ENCODE results near the gene C9orf43.

C9orf43 gene

DNA sequence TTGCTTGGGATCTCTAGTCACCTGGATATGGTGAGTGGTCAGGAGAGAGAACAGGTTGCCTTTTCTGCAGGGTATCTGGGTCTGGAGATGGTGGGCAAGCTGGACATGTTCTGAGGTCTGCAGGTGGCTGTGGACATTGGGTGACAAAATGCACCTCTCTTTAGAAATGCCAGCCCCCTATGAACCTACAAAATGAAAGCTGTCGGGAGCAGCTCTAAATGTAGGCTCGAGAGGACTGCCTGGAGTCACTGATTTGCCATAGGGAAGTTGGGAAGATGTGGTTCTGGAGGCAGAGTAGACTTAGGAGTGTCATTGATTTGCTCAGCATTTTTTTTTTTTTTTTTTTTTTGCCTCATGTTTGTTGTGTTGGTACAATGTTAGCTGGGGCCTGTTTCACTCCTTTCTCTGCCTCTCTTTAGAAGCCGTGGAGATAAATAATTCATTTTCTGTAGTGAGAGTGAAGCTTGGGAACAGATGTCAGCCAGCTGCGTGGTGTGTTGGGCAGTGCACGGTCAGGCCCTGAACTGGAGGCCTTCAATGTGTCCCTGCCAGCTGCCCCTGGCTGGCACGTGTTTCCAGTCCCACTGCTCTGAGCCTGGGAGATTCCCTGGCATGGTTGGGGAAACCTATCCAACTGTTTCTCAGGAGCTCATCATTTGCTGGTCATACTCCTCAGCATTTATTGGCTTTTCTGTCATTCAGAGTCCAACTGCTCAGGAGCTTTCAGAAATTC is 58.3 kb downstream of the C9orf43 start:
- DNase-seq: peak; percentile 19

DNA sequence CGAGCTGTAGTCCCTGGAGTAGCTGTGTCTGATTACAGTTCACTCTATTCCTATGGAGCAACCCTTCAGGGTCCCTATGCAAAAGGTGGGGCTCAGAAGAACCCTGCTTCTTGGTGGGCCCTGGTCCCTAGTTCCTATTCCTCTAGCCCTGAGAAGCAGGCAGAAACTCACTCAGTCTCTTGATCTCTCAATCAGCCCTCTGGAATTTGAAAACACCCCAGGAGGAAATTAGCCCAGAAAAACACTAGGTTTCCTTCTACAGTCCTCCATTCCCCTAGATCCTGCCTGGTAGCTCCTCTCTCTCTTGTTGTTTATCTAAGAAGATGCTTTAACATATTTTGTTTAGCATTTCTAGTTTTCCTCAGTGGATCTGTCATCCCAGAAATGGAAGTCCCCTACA is 60.6 kb downstream of the C9orf43 start:
- DNase-seq: no peak

DNA sequence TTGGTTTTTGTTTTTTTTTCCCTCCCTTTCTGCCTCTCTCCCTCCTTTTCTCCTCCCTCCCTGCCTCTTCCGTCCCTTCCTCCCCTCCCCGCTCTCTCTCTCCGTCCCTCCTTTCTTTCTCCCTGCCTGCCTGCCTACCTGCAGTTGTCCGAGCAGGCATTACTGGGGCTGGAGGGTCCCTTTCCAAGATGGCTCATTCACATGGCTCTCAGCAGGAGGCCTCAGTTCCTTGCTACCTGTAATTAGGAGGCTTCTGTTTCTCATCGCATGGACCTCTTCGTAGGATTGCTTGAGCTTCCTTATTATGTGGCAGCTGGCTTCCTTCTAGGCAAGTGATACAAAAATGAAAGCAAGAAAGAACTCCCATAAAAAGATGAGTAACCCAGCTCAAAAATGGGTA is 61.0 kb downstream of the C9orf43 start:
- no peak for DNase-seq

DNA sequence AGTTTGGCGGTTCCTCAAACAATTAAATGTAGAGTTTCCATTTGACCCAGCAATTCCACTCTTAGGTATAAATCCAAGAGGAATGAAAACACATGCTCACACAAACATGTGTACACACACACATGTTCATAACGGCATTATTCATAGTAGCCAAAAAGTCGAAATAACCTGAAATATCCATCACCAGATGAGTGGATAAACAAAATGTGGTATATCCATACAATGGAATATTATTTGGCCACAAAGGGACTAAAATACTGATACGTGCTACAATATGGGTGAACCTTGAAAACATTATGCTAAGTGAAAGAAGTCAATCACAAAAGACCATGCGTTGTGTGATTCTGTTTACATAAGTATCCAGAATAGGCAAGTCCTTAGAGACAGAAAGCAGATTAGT is 61.7 kb downstream of the C9orf43 start:
- no peak for DNase-seq

DNA sequence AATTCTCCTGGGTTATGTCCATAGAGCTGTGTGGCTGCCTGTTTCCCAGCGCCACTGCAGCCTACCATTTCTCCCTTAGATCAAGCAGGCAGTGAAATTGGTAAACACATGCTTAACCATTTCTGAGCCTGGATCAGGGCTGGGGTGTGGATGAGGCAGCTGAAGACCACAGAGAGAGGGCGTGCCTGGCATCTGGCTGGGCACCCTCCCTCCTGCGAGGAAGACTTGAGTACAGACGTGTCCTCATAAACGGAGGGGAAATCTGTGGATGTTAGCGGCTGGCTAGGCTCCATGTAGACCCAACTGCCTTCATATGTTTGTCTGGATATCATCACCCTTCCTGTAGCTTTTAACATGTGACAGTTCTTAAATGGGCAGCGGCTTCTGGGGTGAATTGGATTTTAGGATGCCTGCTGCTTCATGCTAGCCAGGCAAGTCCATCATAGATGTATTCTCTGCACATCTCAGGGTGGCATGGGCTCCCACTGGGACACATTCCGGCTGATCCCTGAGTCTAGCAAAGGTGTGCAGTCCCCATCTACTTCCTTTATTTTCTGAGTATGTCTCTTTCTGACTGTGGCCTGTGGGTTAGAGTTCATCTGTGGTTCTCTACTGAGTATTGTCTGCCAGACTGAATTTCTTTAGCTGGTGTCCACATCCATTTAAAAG is 63.9 kb downstream of the C9orf43 start:
- DNase-seq: no peak

DNA sequence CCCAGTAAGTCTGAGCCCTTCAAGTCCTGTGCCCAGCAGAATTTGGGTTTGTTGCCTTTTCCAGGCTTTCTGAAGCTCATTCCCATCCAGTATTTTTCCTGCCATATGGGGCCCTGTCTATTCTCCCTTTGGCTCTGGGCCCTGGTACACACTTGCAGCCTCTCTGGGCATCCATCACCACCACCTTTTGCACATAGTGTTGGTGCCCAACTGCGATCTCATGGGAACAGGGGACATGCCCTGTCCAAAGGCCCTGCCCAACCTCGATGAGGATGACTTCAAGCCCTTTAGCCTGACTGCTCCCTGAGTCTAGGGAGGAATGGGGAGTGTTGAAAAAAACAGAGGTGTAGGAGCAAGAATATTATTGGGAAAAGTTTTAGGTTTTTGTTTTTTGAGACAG is 64.5 kb downstream of the C9orf43 start:
- DNase-seq: no peak

DNA sequence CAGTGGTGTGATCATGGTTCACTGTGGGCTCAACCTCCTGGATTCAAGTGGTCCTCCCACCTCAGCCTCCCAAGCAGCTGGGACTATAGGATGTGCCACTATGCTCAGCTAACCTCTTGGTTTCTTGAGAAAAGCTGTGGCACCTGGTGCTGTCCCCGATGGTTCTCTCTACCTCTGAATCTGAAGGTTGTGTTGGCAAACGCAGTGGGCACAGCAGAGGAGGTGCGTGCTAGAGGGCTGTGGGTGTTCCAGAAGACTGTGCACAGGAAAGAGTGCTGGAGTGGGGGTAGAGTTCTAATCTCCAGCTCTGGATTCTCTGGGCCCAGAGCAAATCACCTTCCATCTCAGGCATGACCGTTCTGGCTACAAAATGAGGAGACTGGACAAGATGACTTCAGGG is 65.4 kb downstream of the C9orf43 start:
- no peak for DNase-seq

DNA sequence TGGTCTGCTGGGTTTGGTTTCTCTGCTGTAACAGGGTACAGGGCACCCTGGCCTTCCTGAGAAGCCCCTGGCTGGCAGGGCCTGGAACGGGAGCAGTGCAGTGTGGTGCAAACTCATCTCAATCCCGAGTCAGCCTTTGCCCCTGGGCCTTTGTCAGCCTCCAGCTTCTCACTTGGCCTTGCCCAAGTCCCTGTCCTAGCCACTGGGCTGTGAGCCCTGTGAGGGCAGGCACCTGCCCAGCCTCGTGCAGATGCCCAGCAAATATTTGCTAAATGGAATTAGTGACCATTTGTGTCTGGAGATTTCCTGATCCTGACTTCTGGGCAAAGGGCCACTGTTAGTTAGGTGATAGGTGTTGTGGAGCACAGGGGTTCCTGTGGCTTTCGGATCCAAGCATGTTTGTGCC is 66.0 kb downstream of the C9orf43 start:
- no peak for DNase-seq

DNA sequence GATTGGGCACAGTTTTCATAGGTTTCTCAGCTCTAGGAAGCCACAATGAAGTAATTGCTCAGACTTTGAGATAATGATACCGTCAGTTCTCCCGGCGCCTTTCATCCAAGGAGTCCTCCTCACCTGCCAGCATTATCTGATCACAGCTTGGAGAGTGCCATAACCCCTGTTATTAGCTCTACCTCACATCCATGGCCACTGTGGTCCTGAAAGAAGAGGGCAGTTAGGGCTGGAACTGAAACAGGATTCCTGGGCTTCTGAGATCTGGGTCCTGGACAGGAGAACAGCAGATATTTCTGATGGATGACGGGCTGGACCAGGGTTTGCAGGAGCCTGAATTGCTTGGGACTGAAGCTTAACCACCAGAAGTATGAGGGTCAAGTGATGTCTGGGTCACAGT is 66.5 kb downstream of the C9orf43 start:
- no peak for DNase-seq

DNA sequence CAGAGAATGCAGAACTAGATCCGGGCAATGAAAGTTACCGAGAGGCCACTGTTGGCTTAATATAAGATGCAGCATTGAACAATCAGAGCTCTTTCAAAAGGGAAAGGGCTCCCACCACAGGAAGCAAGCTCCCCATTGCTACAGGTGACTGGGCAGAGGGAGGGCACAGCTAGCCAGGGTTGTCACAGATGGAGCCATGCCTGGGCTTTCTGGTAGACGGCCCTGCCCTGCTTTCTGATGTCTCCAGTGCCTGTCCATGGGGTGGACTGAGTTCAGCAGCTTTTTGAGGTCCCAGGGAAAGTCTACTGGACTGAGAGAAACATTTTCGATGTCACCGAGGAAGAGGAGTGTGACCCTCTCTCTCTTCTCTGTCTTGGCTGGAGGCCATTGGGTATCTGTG is 67.1 kb downstream of the C9orf43 start:
- no peak for DNase-seq

DNA sequence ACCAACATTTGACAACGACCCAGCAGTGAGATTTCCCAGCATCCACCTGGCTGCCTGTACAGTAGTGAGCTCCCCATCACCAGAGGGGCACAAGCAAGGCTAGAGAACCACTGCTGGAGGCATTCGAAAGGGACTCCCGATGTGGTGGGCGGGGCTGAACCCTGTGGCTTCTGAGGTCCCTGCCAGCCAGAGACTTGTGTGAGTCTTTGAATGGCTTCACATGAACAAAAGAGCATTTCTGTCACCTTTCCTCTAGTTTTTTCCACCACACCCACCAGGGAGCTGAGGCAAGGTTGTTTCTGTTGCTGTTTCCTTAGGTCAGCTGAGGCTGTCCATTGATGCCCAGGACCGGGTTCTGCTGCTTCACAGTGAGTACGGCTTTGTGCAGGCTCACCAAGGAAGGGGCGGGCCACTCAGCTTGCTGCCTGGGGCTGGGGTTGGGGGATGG is 68.7 kb downstream of the C9orf43 start:
- no peak for DNase-seq

Measured in NCI-H1092 (cell line).